CD1c-positive myeloid dendritic cell (primary cell): Measurements from ENCODE around the gene RFT1.
"Not testable (repeated sequence)": the region's sequence is repeated elsewhere in the genome, so short reads cannot be mapped to it uniquely, and the experiment has no call there.

Experiments used
- DNase-seq: peaks from one replicate; pipeline ENCODE4 v3.0.0-alpha.2; 2016; ENCODE audit errors: extremely low spot score

RFT1 gene

GRCh38 chr3:53163444-53164387, 33.5 kb upstream of the RFT1 start:
- no peak for DNase-seq

GRCh38 chr3:53162672-53163443, 32.6 kb upstream of the RFT1 start:
- peak; percentile 54 for DNase-seq

DNA sequence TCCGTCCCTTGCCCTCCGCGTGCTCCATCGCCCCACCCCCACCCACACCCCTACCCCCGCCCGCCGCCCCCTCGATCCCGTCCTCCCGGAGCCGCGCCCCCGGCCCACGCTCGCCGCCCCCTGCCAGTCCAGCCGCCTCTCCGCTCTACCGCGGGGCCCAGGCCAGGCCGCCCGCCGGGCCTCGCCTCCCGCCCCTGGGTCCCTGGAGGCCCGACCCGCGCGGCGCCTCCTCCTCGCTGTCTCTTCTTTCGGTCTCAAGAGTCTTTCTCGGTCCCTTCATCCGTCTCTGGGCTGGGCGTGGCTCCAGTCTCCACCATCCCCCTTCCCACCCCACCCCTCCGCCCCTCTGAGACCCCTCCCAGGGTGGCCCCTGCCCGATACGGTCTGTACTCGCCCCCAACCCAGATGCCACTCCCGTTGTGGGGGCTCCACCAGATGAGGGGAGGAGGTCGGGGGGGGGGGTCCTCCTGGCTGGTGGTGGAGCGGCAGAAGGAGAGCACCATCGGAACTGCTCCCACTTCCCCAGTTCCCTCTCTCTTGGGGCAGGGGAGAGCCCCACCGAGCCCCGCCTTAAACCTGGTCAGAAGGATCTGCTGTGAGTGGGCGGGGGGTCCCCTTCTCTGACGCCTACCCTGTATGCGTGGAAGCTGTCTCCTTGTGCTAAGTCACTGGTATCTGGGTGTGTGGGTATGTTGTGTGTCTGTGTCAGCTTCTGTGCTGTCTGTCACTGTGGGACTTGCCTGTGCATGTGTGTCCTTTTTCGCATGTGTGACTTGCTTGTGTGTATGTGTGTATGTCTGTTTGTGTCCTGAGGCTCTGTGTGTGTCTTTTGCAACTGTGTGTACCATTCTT, 31.8 kb upstream of the RFT1 start:
- peak; percentile 86 for DNase-seq

DNA sequence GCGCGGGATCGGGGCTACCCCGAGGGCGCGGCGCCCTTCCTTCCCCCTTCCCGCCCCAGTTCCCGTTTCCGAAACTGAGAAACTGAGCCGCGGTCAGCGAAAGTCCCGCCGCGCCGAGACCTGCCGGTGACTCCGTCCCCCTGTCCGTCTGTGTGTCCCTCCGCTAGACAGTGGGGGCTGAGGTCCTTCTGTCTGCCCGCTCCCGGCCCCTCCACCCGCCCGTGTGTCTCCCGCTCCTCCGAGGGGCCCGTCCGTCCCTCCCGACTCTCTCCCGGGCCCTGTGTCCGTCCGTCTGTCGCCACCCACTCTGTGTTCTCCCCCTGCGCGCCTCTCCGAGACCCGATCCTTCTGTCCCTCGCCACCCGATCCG, 31.2 kb upstream of the RFT1 start:
- peak; percentile 80 for DNase-seq

- DNase-seq = peak; percentile 84
Observed at GRCh38 chr3:53160660-53161449, 30.6 kb upstream of the RFT1 start, which contains the start of gene PRKCD. PRKCD (plus strand) TSS chr3:53161209; CDS start chr3:53178423, 17,214 bp downstream.

DNA sequence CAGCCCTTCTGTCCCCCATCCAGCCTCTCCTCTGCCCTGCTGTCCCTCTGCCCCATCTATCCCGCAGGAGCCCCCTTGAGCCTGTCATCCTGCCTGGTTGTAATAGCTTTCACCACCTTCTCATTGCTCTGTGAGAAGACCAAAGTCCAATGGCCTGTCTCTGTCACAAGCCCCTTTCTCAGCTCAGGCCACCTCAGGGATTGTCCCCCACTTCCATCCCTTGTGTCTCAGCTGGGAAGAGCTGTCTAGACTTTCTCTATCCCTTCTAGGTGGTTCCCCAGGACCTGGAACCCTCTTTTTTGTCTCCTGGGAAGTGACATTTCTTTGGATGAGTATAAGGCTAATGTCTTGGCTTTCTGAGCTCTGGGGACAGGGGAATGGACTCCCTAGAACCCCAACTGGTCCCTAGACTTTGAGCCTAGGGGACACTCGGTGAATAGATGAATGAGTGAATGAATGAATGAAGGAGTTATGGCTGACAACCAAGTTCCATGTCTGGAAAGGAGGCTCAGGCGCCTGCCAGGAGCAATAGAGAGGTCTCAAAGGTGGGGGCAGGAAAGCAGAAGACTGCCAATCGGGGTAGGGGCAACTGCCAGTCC, 29.9 kb upstream of the RFT1 start:
- no peak for DNase-seq

DNA sequence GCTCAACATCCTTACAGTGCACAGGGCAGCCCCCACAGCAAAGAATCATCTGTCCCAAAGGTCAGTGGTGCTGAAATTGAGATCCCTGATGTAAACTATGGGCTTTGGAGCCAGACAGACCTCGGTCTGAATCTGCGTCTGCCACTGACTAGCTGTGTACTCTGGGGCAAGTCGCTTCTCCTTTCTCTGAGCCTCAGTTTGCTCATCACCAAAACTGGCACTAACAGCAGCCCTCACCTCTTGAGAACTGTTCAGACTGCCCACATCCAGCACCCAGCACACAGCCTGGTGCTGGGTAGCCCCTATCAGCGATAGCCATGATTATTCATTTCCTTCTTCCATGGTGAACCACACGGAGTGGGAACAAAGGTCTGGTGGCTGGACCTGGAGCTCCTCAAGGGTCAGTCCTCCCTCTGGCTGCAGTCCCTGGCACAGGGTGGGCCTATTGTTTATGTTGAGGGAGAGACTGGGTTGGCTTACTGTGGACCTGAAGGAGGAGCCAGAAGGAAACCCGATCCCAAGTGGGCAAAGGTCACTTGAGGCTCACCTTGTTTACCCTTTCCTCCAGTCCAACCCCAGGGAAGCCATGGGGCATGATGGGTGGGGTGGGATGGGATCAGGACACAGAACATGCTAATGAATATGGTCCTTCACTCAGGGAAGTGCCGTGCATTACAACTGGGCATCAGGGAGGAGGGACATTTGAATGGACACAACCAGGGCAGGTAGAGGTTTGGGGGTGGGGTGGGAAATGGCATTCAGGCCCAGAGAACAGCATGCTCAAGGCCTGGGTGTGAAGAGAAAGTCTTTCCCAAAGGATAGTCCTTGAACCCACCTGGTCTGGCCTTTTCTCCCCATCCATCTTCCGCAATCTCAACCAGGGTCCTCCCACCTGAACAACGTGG, 29.2 kb upstream of the RFT1 start:
- peak; percentile 45 for DNase-seq

GRCh38 chr3:53158765-53159155, 28.5 kb upstream of the RFT1 start:
- DNase-seq = peak; percentile 57

- no peak for DNase-seq
Observed at GRCh38 chr3:53157974-53158580, 27.8 kb upstream of the RFT1 start.

GRCh38 chr3:53156368-53156834, 26.2 kb upstream of the RFT1 start:
- no peak for DNase-seq

DNA sequence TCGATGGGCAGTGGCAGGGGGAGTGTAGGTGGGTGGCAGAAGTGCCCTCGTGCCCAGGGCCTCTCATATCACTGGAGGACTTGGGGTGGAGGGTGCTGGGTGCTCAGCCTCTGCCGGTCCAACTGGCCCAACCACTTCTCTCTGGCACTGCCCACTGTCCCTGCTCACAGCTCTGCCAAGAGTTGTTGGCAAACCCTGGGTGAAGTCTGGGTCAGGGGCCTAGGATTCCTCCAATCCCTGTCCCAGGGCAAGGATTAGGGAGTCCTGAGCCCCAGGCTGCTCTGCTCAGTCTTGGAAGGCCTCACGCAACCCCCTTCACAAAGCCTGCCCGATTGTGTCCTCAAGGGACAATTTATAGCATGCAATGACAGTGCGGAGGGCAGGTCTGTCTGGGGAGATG, 25.5 kb upstream of the RFT1 start:
- no peak for DNase-seq

GRCh38 chr3:53154881-53155285, 24.6 kb upstream of the RFT1 start:
- DNase-seq = no peak

DNA sequence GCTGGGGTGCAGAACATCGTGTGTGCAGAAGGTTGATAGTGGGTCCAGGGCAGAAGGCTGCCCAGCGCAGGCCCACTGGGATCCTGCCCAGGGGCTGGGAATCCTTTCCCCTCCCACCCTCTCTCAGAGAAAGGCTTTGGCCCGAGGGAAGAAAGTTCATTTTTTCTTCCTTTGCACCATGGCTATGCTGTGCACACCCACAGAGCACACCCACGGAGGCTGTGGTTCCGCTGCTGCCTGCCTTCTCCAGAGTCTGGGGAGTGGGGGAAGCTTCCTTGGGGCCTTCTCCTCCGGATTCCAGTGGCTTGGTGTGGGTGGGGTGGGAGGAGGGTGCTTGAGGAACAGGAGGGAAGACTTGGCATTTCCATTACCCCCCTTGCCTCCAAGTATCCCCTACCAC, 23.7 kb upstream of the RFT1 start:
- DNase-seq = peak; percentile 74

DNA sequence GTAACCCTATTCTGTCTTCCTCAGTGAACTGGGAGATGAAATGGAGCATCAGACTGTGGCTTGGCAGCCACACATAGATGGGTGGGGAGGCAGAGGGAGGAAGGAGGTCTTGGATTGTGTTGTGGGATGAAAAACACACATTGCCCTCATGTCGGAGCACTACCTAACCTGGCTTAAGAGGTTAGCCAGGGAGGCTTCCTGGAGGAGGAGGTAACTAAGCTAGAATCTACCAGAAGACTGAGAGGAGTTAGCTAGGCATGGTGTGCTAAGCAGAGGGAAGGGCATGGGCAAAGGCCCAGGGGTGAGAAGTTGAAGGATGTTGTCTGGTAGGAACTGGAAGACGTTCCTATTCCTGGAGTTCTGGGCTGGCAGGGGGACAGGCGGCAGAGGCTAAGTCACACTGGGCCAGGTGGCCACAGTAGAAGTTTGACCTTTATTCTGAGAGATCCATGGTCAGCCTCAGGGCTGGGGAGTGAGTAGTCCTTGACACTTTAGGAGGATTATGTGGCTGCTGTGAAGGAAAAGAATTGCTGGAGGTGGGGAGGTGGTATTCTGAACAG, 23.1 kb upstream of the RFT1 start:
- no peak for DNase-seq

DNA sequence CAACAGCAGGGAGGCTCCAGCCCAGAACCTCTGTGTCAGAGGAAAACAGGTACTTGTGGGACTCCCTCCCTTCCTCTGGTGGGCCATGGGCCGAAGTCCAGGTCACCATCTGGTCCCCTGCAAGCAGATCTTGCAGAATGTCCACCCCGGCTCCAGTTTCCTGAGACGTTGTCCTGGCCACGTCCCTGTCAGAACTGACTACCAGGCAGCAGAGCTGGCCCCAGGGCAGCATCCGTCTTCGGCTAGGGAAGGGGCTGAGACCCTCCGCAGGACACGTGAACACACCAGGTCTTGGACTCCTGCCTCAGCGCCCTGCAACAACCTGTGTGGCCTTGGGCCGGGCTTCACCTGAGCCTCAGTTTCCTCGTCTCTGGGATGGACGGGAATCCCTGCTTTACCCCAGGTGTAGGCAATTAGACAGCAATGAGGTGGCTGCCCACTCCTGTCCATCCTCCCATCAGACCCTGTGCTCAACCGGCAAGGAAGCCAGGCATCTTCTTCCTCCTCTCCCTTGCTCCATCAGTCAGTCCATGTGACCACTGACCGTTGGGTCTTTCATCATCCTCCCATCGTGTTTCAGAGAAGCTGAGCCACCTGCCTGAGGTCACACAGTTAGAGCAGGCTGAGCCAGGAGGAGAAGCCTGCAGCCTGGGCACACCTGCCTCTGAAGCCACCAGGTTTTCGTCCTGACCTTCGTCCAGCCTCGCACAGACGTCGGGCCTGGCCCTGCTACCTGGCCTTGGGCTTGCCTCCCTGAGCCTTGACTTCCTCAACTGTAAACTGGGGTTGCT, 21.8 kb upstream of the RFT1 start:
- no peak for DNase-seq

DNA sequence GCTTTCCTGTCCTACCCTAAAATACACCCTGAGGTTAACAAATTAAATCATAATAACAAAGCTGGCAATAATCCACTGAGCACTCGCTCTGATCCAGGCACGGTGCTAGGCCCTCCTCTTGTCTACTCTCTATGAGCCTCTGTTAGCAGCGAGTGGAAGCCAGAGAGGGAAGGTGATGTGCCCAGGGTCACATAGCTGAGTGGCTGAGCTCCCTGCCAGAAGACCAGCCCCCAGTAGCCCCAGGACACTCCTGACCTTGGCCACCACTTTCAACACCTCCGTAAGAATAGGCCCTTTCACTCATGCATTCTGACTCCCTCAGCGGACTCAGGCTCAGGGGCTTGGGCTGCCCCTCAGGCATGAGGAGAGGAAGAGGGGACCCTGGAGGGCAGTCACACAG, 21.2 kb upstream of the RFT1 start:
- DNase-seq = no peak

GRCh38 chr3:53151086-53151438, 20.8 kb upstream of the RFT1 start:
- DNase-seq = not testable (repeated sequence)
